Heart left ventricle (tissue), 16 donors: ENCODE measurements around the gene PRKAG2. TPM values are rescaled to one million over a fixed set of nuclear protein-coding genes. Genes with fewer than 3 reads are reported as not detected.
"Not testable (repeated sequence)": the region's sequence is repeated elsewhere in the genome, so short reads cannot be mapped to it uniquely, and the experiment has no call there.

Source experiments
- ATAC-seq, 4 donors: fragments of 200-7000 bp; cut with Tn5 transposase; one replicate each; pipeline ENCODE4 v1.9.1; 2020 to 2022; ENCODE audit warnings: moderate library complexity in 4 of 4, mild to moderate bottlenecking in 3 of 4, moderate number of reproducible peaks in 1 of 4
- DNase-seq, 5 donors: peaks; one replicate each; pipeline ENCODE4 v3.0.0-alpha.2; 2020
- H3K27ac ChIP-seq, 12 donors: fragments of 200-600 bp; sonication (generic) in 4 of 12; one replicate each; pipeline versions ENCODE4 v1.5.0 to v1.8.0; 2016 to 2022; ENCODE audit warnings: mild to moderate bottlenecking in 2 of 12
- H3K27me3 ChIP-seq, 9 donors: fragments of 200-600 bp; sonication (generic) in 2 of 9; one replicate each; pipeline versions ENCODE4 v1.5.1 to v1.8.0; 2016 to 2022; ENCODE audit warnings: mild to moderate bottlenecking in 3 of 9
- H3K36me3 ChIP-seq, 9 donors: fragments of 200-600 bp; sonication (generic) in 2 of 9; one replicate each; pipeline versions ENCODE4 v1.5.0 to v1.8.0; 2018 to 2022; ENCODE audit warnings: mild to moderate bottlenecking in 2 of 9
- H3K4me1 ChIP-seq, 12 donors: fragments of 200-600 bp; sonication (generic) in 4 of 12; one replicate each; pipeline versions ENCODE4 v1.5.0 to v1.8.0; 2016 to 2022; ENCODE audit warnings: mild to moderate bottlenecking in 3 of 12
- H3K4me3 ChIP-seq, 12 donors: fragments of 200-600 bp; sonication (generic) in 4 of 12; one replicate each; pipeline versions ENCODE4 v1.5.0 to v1.8.0; 2017 to 2022; ENCODE audit warnings: mild to moderate bottlenecking in 9 of 12, moderate library complexity in 4 of 12
- H3K9me3 ChIP-seq, 12 donors: fragments of 200-600 bp; sonication (generic) in 4 of 12; one replicate each; pipeline versions ENCODE4 v1.5.0 to v1.8.0; 2016 to 2022; ENCODE audit warnings: mild to moderate bottlenecking in 1 of 12
- POLR2A ChIP-seq, 2 donors: fragments of 450-650 bp; IDR thresholded peaks; one replicate each; pipeline ENCODE4 v1.6.1; 2017; ENCODE audit warnings: antibody characterized with exemption in 2 of 2, mild to moderate bottlenecking in 2 of 2, moderate library complexity in 2 of 2
- WGBS, 4 donors: extraction: QIAGEN DNeasy Blood & Tissue Kit in 2 of 4; methylation state at CpG; one replicate each; pipeline versions ENCODE4 v1.1.5 to v1.1.7; 2013 to 2018; 5-methylcytosine and 5-hydroxymethylcytosine counted together
- intact Hi-C, 10 donors: fragments of 100-400 bp; cut with DNase I; formaldehyde crosslinking; loops; one replicate each; pipeline versions ENCODE4 v1.11.1 to v1.14.2; 2022
- polyA plus RNA-seq, 2 donors: library from polyadenylated mRNA; stranded (reverse); fragments of 200-250 nt; gene quantifications; one replicate each; pipeline ENCODE4 v1.2.3, GENCODE V29; 2013
- total RNA-seq, 9 donors: library from RNA; depleted of rRNA in 2 of 9; stranded (reverse); fragments of >200 nt in 2 of 9; fragmentation: NEBNext Ultra II Directional in 3 of 9; extraction: Animal tissue kit (Norgen Biotek cat#: 25700) in 3 of 9; gene quantifications; one replicate each; pipeline versions ENCODE4 v1.1.0 to v1.2.4, GENCODE V29; 2016 to 2023
- TF ChIP-seq, protein P1 (sequence below), 12 donors: fragments of 200-600 bp; sonication (generic) in 4 of 12; IDR thresholded peaks; one replicate each; pipeline versions ENCODE4 v1.5.0 to v1.8.0; 2018 to 2022; ENCODE audit warnings: antibody characterized with exemption in 12 of 12, mild to moderate bottlenecking in 5 of 12
- donor health status: ischemic (EF 13 %, LVEDD 7.1; RV severe dilation, severe dysfunction).
- donor health status: healthy with polysubstance abuse.
- donor health status: DM: no; HTN: yes; CAD: no.
- donor health status: DM: no; HTN: no; CAD: no.
- donor health status: ischemic (EF 25% LVEDD 6.9; RV normal size, moderate dysfunction).
- donor health status: ischemic (EF 25% LVEDD 5.7; RV mildly dilated, moderate dysfunction).
- donor health status: healthy.
- donor health status: DM: yes; HTN: yes; CAD: no.
- donor health status: ischemic (EF 35%, LVEDD 5.7; RV mildly dilated, moderate dysfunction).
- donor health status: nonischemic (EF 11% LVEDD 7.7; RV severe dilation, severe dysfunction).
- donor health status: DM: yes; HTN: yes; CAD: no.
- donor health status: PGD.
- donor health status: ischemic (EF 29% LVEDD 5.4; RV normal size, mild dysfunction).
- donor health status: nonischemic (EF 23%, LVEDD 6.1; RV moderate dilation, normal function).

PRKAG2 gene
- total and polyA plus RNA-seq, 11 donors = 50.2 to 179 (median 108) TPM

DNA sequence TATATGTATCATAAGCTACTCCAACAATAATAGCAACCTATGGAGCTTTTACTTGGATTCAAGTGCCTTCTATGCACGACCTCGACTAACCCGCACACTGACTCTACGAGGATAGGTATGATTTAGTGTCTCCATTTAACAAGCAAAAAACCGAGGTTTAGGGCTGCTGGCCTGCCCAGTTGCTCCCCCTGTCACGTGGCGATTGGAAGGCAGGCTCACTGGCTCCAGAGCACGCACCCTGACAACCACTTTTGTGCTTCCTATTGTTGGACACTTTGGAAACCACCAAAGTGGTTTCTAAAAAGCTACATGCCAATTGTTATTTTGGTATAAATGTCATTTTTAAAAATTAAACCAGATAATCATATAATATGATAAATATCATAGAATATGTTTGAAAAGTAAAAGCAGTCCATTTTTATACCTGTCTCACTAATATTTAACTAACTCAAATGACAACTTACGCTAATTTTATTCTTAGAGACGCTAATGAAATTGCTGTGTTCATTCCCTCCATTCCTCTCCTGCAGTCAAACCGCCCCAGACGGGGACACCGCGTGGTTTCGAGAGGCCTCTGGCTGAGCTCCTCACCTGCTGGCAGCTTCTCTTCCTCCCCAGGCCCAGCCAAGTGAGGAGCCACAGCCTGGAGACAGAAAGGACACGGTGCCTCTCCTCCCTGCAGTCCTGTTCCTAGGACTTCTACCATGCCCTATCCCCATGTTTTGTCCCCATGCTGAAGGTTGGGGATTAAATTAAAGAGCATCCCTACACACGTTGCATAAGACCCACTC lies 335.0 kb downstream of the PRKAG2 start:
- no peaks in the 10 kb centered on the region for H3K9me3 ChIP-seq
- H3K4me3 ChIP-seq = no peak overlapping the region
- H3K4me1 ChIP-seq = peaks cover 0 to 23% (median 8%) of the 10 kb centered on the region in 12 donors
- no peak for TF ChIP-seq POLR2A (IDR thresholded peaks at IDR 0.05)
- TF ChIP-seq, protein P1, sequence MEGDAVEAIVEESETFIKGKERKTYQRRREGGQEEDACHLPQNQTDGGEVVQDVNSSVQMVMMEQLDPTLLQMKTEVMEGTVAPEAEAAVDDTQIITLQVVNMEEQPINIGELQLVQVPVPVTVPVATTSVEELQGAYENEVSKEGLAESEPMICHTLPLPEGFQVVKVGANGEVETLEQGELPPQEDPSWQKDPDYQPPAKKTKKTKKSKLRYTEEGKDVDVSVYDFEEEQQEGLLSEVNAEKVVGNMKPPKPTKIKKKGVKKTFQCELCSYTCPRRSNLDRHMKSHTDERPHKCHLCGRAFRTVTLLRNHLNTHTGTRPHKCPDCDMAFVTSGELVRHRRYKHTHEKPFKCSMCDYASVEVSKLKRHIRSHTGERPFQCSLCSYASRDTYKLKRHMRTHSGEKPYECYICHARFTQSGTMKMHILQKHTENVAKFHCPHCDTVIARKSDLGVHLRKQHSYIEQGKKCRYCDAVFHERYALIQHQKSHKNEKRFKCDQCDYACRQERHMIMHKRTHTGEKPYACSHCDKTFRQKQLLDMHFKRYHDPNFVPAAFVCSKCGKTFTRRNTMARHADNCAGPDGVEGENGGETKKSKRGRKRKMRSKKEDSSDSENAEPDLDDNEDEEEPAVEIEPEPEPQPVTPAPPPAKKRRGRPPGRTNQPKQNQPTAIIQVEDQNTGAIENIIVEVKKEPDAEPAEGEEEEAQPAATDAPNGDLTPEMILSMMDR (IDR thresholded peaks at IDR 0.05) = no peak
- H3K27ac ChIP-seq = no peak overlapping the region
- intact Hi-C loops = no loop called here
- DNase-seq = no peak
- H3K27me3 ChIP-seq = peaks cover 0 to 4% (median 0%) of the 10 kb centered on the region in 9 donors
- no peak for ATAC-seq
- no peaks in the 10 kb centered on the region for H3K36me3 ChIP-seq
- WGBS, 4 donors = 83 to 91% (median 88%) methylated on average over 17 of the region's 17 CpGs

DNA sequence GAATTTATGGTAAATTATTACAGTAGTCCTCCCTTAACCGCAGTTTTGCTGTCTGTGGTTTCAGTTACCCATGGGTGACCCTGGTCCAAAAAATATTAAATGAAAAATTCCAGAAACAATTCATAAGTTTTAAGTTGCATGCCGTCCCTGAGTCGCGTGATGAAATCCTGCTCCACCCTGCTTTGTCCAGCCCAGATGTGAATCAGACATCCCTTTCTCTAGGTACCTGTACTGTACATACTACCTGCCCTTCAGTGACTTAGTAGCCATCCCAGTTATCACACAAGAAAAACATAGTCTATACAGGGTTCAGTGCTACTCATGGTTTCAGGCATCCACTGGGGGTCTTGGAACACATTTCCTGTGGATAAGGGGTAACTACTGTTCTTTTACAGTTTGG lies 336.8 kb downstream of the PRKAG2 start:
- intact Hi-C loops = no loop called here
- no peaks in the 10 kb centered on the region for H3K27me3 ChIP-seq

DNA sequence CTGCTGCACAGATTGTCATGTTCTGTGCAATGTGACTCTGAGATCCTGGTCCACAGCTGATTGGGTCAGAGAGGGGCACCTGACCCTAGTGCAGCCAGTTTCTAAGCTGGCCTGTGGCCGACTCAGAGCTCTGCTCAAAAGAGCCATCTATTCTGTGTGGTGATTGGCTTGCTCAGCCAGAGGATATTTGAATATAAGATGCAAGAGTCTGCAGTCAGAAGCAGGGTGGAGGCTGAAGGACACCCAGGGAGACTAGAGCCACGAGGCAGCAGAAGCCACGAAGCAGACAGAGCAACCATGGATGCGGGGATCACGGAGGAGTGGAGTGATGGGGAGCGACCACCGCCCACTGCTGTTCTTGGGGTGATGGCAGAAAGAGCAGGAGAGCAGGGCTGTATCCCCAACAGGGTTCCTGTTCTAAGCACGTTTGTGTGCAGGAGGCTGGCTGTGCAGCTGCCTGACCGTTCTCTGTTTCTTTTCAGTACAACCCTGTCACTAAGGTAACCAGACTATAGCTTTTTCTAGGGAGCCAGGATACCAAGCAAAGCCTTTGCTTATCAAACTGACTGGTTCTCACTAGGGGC lies 337.7 kb downstream of the PRKAG2 start:
- H3K36me3 ChIP-seq = no peaks in the 10 kb centered on the region
- H3K27me3 ChIP-seq = no peaks in the 10 kb centered on the region
- no peak overlapping the region for H3K4me3 ChIP-seq
- WGBS, 4 donors = 50 to 70% (median 67%) methylated on average over 9 of the region's 9 CpGs
- TF ChIP-seq, protein P1 (IDR thresholded peaks at IDR 0.05) = no peak
- no peak for TF ChIP-seq POLR2A (IDR thresholded peaks at IDR 0.05)
- H3K27ac ChIP-seq = peak overlapping the region in 2 of 12 donors; percentile 4 to 69
- intact Hi-C loops = no loop called here
- DNase-seq (peak in 3 of 5 donors; percentile 26 to 50 (median 45)), ATAC-seq (peak; percentile 76 to 92 (median 84))
- peaks cover 0 to 19% (median 8%) of the 10 kb centered on the region in 12 donors for H3K4me1 ChIP-seq
- no peaks in the 10 kb centered on the region for H3K9me3 ChIP-seq

More for the DNA sequence above, 336.8 kb downstream of the PRKAG2 start:
- H3K36me3 ChIP-seq = no peaks in the 10 kb centered on the region
- peaks cover 0 to 19% (median 8%) of the 10 kb centered on the region in 12 donors for H3K4me1 ChIP-seq
- WGBS, 4 donors = 90 to 98% (median 96%) methylated on average over 4 of the region's 4 CpGs
- DNase-seq (no peak), ATAC-seq (no peak)
- no peak for TF ChIP-seq POLR2A (IDR thresholded peaks at IDR 0.05)
- TF ChIP-seq, protein P1 (IDR thresholded peaks at IDR 0.05) = no peak
- no peak overlapping the region for H3K4me3 ChIP-seq
- no peaks in the 10 kb centered on the region for H3K9me3 ChIP-seq
- no peak overlapping the region for H3K27ac ChIP-seq

DNA sequence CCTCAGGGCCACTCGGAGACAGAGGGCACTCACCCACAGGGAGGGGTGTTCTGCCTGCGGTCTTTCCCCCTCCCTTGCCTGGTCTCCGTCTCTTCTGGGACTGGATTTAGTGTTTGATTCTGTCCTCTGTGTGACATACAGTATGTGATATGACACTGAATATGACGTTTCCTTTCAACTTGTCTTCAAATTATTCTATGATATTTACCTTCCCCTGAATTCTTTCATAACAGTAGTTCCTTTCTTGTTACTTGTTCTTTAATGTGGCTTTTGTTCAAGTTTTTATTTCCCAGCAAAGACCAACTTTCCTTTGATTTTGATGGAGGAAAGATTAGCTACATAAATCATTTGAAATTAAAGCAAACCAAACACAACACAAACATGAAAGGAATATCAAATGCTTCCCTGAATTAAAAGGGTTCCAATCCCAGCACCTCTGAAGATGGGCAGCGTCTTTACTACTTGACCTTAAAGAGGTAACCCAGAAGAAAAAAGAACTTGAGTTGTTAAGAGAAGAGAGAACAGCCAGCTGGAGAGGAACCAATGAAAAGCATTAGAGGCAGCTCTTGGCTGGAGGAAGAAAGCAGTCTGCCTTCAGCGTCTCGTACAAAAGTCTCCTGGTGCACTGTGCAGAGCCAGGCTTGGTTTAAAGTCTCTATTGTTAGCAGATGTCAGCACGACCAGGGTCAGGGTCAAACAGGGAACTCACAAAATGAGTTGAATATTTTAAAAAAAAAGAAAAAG lies 338.9 kb downstream of the PRKAG2 start:
- H3K4me3 ChIP-seq = no peak overlapping the region
- ATAC-seq = peak; percentile 43 to 83 (median 78)
- 30 to 40% (median 33%) methylated on average over 8 of the region's 8 CpGs for WGBS, 4 donors

DNA sequence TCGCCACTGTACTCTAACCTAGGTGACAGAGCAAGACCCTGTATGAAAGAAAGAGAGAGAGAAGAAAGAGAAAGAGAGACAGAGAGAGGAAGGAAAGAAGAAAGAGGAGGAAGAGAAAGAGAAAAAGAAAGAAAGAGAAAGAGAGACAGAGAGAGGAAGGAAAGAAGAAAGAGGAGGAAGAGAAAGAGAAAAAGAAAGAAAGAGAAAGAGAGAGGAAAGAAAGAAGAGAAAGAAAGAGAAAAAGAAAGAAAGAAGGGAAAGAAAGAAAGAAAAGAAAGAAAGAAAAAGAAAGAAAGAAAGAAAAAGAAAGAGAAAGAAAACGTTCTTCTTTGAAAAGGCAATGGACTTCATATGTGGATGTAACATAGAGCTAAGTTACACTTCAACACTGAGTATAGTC lies 340.7 kb downstream of the PRKAG2 start:
- intact Hi-C loops, H3K27ac ChIP-seq, H3K36me3 ChIP-seq, H3K4me3 ChIP-seq, ATAC-seq, H3K9me3 ChIP-seq, DNase-seq, H3K27me3 ChIP-seq: not testable (repeated sequence)
- peaks cover 0 to 19% (median 8%) of the 10 kb centered on the region in 12 donors for H3K4me1 ChIP-seq
- WGBS, 4 donors = 85 to 94% (median 93%) methylated on average over 2 of the region's 2 CpGs

More for the DNA sequence above, 338.9 kb downstream of the PRKAG2 start:
- Histone ChIP-seq H3K9me3 (no peaks in the 10 kb centered on the region), H3K36me3 (no peaks in the 10 kb centered on the region), H3K27me3 (no peaks in the 10 kb centered on the region), H3K4me1 (peaks cover 0 to 19% (median 8%) of the 10 kb centered on the region in 12 donors), H3K27ac (peak overlapping the region in 3 of 12 donors; percentile 4 to 69 (median 26))
- intact Hi-C loops = no loop called here
- TF ChIP-seq POLR2A (IDR thresholded peaks at IDR 0.05) = no peak
- TF ChIP-seq, protein P1 (IDR thresholded peaks at IDR 0.05) = no peak
- DNase-seq = no peak
